SW480 (cell line): ENCODE data around the gene RREB1.

Experiments used
- DNase-seq: peaks from one replicate; pipeline ENCODE4 v3.0.0-alpha.2; 2016; ENCODE audit warnings: low spot score

RREB1 gene

GRCh38 chr6:7224731-7225130 is 117.0 kb downstream of the RREB1 start:
- DNase-seq = no peak

DNA sequence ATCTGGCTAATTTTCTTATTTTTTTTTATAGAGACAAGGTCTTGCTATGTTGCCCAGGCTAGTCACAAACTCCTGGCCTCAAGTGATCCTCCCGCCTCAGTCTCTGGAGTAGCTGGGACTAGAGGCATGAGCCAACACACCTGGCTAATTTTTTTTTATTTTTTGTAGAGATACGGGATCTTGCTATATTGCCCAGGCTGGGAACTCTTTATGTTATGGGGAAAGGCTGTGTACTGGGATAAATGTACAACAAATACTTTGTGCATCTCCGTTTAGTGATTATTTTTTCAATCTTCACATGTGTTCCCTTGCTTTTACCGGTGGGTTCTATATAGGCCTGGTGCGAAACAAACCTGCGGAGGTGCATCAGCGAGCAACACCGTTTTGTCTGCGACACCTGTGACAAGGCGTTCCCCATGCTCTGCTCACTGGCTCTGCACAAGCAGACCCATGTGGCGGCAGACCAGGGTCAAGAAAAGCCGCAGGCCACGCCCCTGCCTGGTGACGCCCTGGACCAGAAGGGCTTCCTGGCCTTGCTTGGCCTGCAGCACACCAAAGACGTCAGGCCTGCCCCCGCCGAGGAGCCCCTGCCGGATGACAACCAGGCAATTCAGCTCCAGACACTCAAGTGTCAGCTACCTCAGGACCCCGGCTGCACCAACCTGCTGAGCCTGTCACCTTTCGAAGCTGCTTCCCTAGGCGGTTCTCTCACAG is 121.1 kb downstream of the RREB1 start:
- DNase-seq = no peak

DNA sequence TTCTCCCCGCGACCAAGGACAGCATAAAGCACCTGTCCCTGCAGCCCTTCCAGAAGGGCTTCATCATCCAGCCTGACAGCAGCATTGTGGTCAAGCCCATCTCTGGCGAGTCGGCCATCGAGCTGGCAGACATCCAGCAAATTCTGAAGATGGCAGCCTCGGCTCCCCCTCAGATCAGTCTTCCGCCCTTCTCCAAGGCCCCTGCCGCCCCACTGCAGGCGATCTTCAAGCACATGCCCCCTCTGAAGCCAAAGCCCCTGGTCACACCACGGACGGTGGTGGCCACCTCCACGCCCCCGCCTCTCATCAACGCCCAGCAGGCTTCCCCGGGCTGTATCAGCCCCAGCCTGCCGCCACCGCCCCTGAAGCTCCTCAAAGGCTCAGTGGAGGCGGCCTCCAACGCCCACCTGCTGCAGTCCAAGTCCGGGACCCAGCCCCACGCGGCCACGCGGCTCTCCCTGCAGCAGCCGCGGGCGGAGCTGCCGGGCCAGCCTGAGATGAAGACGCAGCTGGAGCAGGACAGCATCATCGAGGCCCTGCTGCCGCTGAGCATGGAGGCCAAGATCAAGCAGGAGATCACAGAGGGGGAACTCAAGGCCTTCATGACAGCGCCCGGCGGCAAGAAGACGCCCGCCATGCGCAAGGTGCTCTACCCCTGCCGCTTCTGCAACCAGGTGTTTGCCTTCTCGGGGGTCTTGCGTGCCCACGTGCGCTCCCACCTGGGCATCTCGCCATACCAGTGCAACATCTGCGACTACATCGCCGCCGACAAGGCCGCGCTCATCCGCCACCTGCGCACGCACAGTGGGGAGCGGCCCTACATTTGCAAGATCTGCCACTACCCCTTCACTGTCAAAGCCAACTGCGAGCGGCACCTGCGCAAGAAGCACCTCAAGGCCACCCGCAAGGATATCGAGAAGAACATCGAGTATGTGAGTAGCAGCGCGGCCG is 121.9 kb downstream of the RREB1 start:
- DNase-seq = no peak

GRCh38 chr6:7230327-7230691 is 122.5 kb downstream of the RREB1 start:
- no peak for DNase-seq

DNA sequence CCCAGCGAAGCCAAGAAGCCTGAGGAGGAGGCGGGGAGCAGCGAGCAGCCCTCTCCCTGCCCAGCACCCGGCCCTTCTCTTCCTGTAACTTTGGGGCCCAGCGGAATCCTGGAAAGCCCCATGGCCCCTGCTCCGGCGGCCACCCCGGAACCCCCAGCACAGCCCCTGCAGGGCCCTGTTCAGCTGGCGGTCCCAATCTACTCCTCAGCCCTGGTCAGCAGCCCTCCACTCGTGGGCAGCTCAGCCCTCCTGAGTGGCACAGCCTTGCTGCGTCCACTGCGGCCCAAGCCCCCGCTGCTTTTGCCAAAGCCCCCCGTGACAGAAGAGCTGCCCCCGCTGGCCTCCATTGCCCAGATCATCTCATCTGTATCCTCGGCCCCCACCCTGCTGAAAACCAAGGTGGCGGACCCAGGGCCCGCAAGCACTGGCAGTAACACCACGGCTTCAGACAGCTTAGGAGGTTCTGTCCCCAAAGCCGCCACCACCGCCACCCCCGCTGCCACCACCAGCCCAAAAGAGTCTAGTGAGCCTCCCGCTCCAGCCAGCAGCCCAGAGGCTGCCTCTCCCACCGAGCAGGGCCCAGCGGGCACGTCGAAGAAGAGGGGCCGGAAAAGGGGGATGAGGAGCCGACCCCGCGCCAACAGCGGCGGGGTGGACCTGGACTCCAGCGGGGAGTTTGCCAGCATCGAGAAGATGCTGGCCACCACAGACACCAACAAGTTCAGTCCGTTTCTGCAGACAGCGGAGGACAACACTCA is 123.4 kb downstream of the RREB1 start:
- no peak for DNase-seq

GRCh38 chr6:7232351-7232750 is 124.6 kb downstream of the RREB1 start:
- DNase-seq = no peak

DNA sequence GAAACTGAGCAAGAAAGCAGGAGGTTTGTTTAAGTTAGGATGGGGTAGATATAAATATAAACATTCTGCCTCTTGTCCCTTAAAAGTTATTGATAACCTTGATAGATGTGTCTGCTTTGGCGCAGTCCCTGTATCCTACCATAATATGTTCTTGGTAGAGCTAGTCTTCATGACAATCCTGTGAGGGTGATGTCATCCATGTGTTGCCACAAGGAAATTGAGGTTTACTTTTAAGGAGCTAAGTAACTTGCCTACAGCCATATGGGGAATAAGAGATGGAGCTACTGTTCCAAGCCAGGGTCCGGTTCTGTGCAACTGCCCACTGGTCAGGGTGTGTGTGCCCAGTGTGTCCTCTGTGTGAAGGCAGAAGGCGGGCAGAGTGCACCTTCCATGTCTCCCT is 126.8 kb downstream of the RREB1 start:
- DNase-seq = no peak

GRCh38 chr6:7235712-7236305 is 128.0 kb downstream of the RREB1 start:
- DNase-seq = no peak

GRCh38 chr6:7236306-7237209 is 128.8 kb downstream of the RREB1 start:
- peak; percentile 47 for DNase-seq

GRCh38 chr6:7237653-7238188 is 130.0 kb downstream of the RREB1 start:
- no peak for DNase-seq

DNA sequence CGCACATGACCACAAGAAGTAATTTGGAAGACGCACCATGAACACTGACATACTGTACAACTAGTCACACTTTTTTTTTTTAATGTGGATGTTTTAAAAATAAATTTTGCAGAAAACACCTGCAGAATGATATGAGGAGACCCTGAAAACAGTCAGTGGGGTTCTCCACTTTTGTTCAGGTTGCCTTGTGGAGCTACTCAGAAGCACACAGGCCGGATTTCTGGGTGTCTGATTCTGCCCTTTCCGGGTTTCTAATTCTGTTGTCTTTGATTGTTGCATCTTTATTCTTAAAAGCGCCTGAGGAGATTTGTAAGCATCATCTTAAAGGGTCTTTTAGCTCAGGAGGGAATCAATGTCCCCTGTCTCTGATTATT is 130.8 kb downstream of the RREB1 start:
- DNase-seq = no peak

GRCh38 chr6:7238900-7239589 is 131.3 kb downstream of the RREB1 start:
- DNase-seq = peak; percentile 72

- no peak for DNase-seq
These were observed 131.8 kb downstream of the RREB1 start for GRCh38 chr6:7239590-7239948.

GRCh38 chr6:7240351-7240750 is 132.6 kb downstream of the RREB1 start:
- DNase-seq = no peak

GRCh38 chr6:7241160-7241559 is 133.4 kb downstream of the RREB1 start:
- DNase-seq = no peak

DNA sequence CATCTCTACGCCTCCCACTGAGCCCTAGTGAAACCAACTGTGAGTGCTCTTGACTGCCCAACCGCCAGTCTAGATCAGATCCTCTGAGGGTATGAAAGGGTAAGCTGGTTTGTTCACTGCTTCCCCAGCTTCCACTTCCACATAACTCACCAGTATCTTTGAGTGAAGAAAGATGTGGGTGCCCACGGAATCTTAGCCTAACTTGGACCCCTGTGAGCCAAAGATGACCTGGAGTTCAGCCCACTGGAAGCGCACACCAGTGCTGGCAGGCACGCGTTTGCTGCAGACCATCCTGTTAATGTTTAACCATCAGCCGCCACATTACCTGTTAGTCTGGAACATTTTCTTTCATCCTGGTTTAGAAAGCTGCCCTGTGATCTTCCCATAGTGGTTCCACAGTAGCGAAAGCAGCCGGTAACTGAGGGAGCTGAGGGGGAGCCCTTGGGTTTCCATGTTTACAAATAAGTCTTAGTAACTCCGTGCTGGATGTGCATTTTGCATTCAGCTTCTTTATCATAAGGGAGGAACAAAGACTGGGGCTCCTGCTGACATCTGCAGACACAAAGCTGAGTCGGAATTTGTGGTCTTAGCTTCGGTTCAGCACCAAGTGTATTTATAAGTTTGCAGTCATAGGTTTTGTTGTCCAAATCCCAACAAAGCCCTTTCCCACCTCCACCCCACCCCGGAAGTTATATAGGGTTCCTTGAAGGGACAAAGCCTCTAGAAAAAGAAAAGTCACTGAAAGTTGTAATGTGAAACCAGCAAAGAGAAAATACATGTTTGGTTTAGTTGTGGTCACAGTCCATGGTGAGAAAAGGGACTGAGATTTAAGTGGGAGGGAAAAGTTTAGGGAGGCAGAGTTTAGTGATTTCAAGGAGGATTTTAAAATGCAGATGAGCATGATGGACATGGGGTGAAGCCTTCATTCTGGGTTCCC is 134.2 kb downstream of the RREB1 start:
- DNase-seq = peak; percentile 81

DNA sequence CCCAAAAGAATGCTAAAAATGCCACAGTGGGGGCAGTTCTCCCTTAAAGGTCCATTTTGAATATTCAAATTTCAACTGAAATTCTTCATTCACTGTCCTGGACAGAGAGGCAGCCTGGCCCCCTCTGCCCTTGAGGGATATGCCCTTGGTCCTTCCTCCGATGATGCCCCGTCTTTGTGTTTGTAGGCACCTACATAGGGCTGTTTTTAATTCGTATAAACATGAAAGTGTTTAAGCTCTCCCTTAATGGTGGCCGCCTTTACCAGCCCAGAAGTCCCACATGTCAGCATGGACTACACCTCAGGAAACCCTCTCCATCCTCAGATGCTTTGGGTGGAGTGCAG is 135.0 kb downstream of the RREB1 start:
- DNase-seq = no peak

GRCh38 chr6:7243179-7243981 is 135.6 kb downstream of the RREB1 start:
- DNase-seq = peak; percentile 51
